BLaER1 treated with 17β-estradiol and CSF1 and Interleukin-3, amounts not matched to agents 10 nM and 100 nM (cell line): ENCODE measurements around the gene KLF8.
"Not testable (repeated sequence)": the region's sequence is repeated elsewhere in the genome, so short reads cannot be mapped to it uniquely, and the experiment has no call there.

Experiments
- H3K27ac ChIP-seq, 11 experiments: shearing (Covaris generic); formaldehyde crosslinking; 2 replicates each; pipeline ENCODE4 v1.8.1; 2022
- H3K27me3 ChIP-seq, 11 experiments: shearing (Covaris generic); formaldehyde crosslinking; 2 replicates each; pipeline ENCODE4 v1.8.1; 2022
- H3K36me3 ChIP-seq, 11 experiments: shearing (Covaris generic); formaldehyde crosslinking; 2 replicates each; pipeline ENCODE4 v1.8.1; 2022
- H3K4me1 ChIP-seq, 10 experiments: shearing (Covaris generic); formaldehyde crosslinking; 2 replicates each; pipeline ENCODE4 v1.8.1; 2022
- H3K4me2 ChIP-seq, 11 experiments: shearing (Covaris generic); formaldehyde crosslinking; 2 replicates each; pipeline ENCODE4 v1.8.1; 2022
- H3K4me3 ChIP-seq, 10 experiments: shearing (Covaris generic); formaldehyde crosslinking; 2 replicates each; pipeline ENCODE4 v1.8.1; 2022
- H3K9ac ChIP-seq, 11 experiments: shearing (Covaris generic); formaldehyde crosslinking; 2 replicates each; pipeline ENCODE4 v1.8.1; 2022
- H3K9me3 ChIP-seq, 11 experiments: shearing (Covaris generic); formaldehyde crosslinking; replicated peaks in 1 of 11; 2 replicates each; pipeline ENCODE4 v1.8.1; 2022
- H4K20me1 ChIP-seq, 11 experiments: shearing (Covaris generic); formaldehyde crosslinking; 2 replicates each; pipeline ENCODE4 v1.8.1; 2022
- Cebpa-rat ChIP-seq, 11 experiments: shearing (Covaris generic); IDR thresholded peaks; 2 replicates each; pipeline ENCODE4 v1.8.1; 2022

The KLF8 gene

DNA sequence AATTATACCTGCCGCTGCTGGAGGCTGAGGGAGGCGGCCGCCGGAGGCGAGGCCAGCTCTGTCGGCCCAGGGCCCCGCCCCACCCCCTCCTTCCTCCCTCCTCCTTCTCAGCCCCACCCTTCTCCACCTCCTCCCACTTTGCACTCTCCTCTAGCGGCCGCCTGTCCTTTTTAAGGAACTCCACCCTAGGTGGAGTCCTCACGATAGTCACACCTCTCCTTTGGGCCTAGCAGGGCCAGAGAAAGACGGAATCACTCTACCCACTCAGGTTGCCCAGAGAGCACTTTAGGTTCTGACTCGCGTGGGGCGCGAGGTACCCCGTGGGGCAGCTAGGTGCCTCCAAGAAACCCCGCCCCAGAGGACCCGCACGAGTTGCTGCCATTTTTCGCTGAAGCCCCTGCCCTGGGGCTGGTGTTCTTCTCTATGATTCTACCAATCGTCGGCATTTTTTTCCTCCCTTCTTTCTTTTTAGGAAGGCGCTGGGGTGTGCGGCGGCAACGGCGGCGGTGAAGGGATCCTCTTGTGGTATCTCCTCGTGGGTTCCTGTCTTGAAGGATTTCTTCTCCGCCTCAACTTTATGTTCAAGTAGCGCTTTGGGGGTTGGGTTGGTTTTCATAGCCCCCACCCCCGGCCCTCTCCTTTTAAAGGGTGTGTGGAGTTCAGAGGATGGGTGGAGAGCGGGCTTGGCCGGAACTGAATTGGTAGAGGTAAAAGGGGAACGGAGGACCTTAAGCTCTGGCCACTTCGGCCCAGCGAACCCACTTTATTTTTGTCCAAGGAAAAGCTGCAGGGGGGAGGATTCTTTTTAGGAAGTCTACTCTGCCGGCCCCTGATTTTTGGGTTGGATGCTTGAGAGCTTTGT lies at the start of gene KLF8:
KLF8 (plus strand) TSS at position 136 of the 862 bp plus-strand sequence. CDS start 979 bp downstream, outside the sequence.
- Histone ChIP-seq H3K4me3 (no peak within 1 kb of the TSS), H3K27me3 (peaks cover 84 to 97% (median 93%) of the 10 kb centered on the region in 11 experiments), H3K9ac (no peak within 1 kb of the TSS), H3K9me3 (peaks cover 0 to 16% (median 9%) of the 10 kb centered on the region in 11 experiments; a peak in 11 of 22 replicates), H4K20me1 (peaks cover 0 to 4% (median 0%) of the 10 kb centered on the region in 11 experiments; a peak in 3 of 22 replicates), H3K4me1 (no peaks in the 10 kb centered on the region), H3K4me2 (no peak within 1 kb of the TSS), H3K36me3 (no peaks in the 10 kb centered on the region), H3K27ac (no peak within 1 kb of the TSS)
- no peak for TF ChIP-seq Cebpa-rat (IDR thresholded peaks at IDR 0.05)

GRCh38 chrX:56206945-56207344 lies 25.2 kb upstream of the KLF8 start:
- H4K20me1 ChIP-seq, H3K9ac ChIP-seq, H3K27ac ChIP-seq, H3K36me3 ChIP-seq, H3K4me3 ChIP-seq, H3K4me1 ChIP-seq, H3K4me2 ChIP-seq: not testable (repeated sequence)
- peaks cover 24 to 39% (median 27%) of the 10 kb centered on the region in 11 experiments for H3K9me3 ChIP-seq
- H3K27me3 ChIP-seq, result peaks cover 38 to 99% (median 82%) of the 10 kb centered on the region in 11 experiments

DNA sequence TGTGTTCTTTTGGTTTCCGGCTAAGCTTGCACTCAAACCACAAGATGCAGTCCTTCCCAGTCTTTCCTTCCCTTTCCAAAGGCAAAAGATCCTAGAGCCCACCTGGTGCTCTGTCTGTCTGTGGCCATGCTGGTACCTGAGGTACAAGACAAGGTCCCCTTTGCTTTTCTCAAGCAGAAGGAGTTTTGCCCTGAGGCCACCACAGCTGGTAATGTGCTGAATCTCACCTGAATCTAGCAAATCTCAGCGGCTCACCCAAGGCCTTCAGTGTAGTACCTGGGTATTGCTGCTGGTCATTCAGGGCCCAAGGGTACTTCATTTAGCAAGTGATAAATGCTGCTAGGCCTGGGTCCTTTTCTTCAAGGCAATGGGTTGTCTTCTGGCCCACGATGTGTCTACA lies 20.5 kb upstream of the KLF8 start:
- Histone ChIP-seq H4K20me1 (no peaks in the 10 kb centered on the region; a peak in 1 of 22 replicates), H3K27ac (no peak overlapping the region), H3K9me3 (peaks cover 13 to 23% (median 20%) of the 10 kb centered on the region in 11 experiments), H3K9ac (no peak overlapping the region), H3K4me3 (no peak overlapping the region), H3K36me3 (no peaks in the 10 kb centered on the region), H3K27me3 (peaks cover 57 to 99% (median 91%) of the 10 kb centered on the region in 11 experiments), H3K4me2 (no peak overlapping the region), H3K4me1 (no peaks in the 10 kb centered on the region)
- no peak for TF ChIP-seq Cebpa-rat (IDR thresholded peaks at IDR 0.05)

- TF ChIP-seq Cebpa-rat (IDR thresholded peaks at IDR 0.05), result no peak
- H3K27me3 ChIP-seq, result peaks cover 44 to 96% (median 86%) of the 10 kb centered on the region in 11 experiments
- no peaks in the 10 kb centered on the region for H3K36me3 ChIP-seq
- H3K27ac ChIP-seq, result no peak overlapping the region
- no peaks in the 10 kb centered on the region for H3K4me1 ChIP-seq
- no peak overlapping the region for H3K4me2 ChIP-seq
- no peak overlapping the region for H3K4me3 ChIP-seq
- no peak overlapping the region for H3K9ac ChIP-seq
- H3K9me3 ChIP-seq, result peaks cover 0 to 14% (median 7%) of the 10 kb centered on the region in 11 experiments; a peak in 14 of 22 replicates
- no peaks in the 10 kb centered on the region; a peak in 1 of 22 replicates for H4K20me1 ChIP-seq
These were observed 15.8 kb upstream of the KLF8 start for GRCh38 chrX:56216332-56216731.

- no peaks in the 10 kb centered on the region for H4K20me1 ChIP-seq
- H3K9ac ChIP-seq, result no peak overlapping the region
- no peak overlapping the region for H3K27ac ChIP-seq
- H3K4me2 ChIP-seq, result no peak overlapping the region
- no peaks in the 10 kb centered on the region for H3K36me3 ChIP-seq
- no peak for TF ChIP-seq Cebpa-rat (IDR thresholded peaks at IDR 0.05)
- H3K27me3 ChIP-seq, result peaks cover 31 to 89% (median 77%) of the 10 kb centered on the region in 11 experiments
- H3K9me3 ChIP-seq, result peaks cover 6 to 21% (median 17%) of the 10 kb centered on the region in 11 experiments; a peak in 19 of 22 replicates
- no peak overlapping the region for H3K4me3 ChIP-seq
- no peaks in the 10 kb centered on the region for H3K4me1 ChIP-seq
These were observed 12.5 kb upstream of the KLF8 start for GRCh38 chrX:56219700-56220099.

DNA sequence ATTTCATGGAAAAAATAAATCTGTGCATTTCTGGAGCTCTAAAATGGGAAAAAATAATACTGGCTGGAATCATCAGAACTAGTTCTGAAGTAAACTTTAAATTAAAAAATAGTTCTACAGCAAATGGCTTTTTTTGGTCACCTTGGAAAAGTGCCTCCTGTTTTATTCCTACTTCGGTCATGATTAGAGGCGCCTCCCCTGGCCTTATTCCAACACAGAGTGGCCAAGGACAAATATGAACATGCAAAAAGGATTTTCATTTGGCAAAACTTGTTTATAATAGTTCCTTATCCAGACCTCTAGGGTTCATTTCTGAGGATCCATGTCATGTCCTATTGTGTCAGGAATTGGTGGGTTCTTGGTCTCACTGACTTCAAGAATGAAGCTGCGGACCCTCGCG lies 11.1 kb upstream of the KLF8 start:
- H3K4me3 ChIP-seq, result no peak overlapping the region
- H3K4me1 ChIP-seq, result no peaks in the 10 kb centered on the region
- H3K27ac ChIP-seq, result no peak overlapping the region
- H3K36me3 ChIP-seq, result no peaks in the 10 kb centered on the region
- H4K20me1 ChIP-seq, result no peaks in the 10 kb centered on the region
- H3K27me3 ChIP-seq, result peaks cover 38 to 90% (median 77%) of the 10 kb centered on the region in 11 experiments
- no peak for TF ChIP-seq Cebpa-rat (IDR thresholded peaks at IDR 0.05)
- no peak overlapping the region for H3K9ac ChIP-seq
- H3K9me3 ChIP-seq, result peaks cover 6 to 21% (median 17%) of the 10 kb centered on the region in 11 experiments; a peak in 19 of 22 replicates
- no peak overlapping the region for H3K4me2 ChIP-seq

DNA sequence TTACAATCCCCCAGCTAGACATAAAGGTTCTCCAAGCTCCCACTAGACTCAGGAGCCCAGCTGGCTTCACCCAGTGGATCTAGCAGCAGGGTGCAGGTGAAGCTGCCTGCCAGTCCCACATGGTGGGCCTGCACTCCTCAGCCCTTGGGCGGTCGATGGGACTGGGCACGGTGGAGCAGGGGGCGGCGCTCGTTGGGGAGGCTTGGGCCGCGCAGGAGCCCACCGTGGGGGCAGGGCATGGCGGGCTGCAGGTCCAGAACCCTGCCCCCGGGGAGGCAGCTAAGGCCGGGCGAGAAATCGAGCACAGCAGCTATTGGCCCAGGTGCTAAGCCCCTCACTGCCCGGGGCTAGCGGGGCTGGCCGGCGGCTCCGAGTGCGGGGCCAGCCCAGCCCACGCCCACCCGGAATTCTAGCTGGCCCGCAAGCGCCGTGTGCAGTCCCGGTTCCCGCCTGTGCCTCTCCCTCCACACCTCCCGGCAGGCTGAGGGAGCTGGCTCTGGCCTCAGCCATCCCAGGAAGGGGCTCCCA lies 9.6 kb upstream of the KLF8 start:
- peaks cover 6 to 21% (median 17%) of the 10 kb centered on the region in 11 experiments; a peak in 19 of 22 replicates for H3K9me3 ChIP-seq
- H3K4me1 ChIP-seq, result no peaks in the 10 kb centered on the region
- no peak overlapping the region for H3K4me2 ChIP-seq
- H3K4me3 ChIP-seq, result no peak overlapping the region
- H3K27ac ChIP-seq, result no peak overlapping the region
- no peak overlapping the region for H3K9ac ChIP-seq
- H4K20me1 ChIP-seq, result no peaks in the 10 kb centered on the region
- TF ChIP-seq Cebpa-rat (IDR thresholded peaks at IDR 0.05), result no peak
- H3K27me3 ChIP-seq, result peaks cover 42 to 91% (median 79%) of the 10 kb centered on the region in 11 experiments
- no peaks in the 10 kb centered on the region for H3K36me3 ChIP-seq

GRCh38 chrX:56226980-56227379 lies 5.2 kb upstream of the KLF8 start:
- Histone ChIP-seq H3K36me3 (no peaks in the 10 kb centered on the region), H3K27me3 (peaks cover 75 to 96% (median 94%) of the 10 kb centered on the region in 11 experiments), H3K4me2 (no peak overlapping the region), H3K4me1 (no peaks in the 10 kb centered on the region), H3K9ac (no peak overlapping the region), H3K4me3 (no peak overlapping the region), H4K20me1 (peaks cover 0 to 4% (median 0%) of the 10 kb centered on the region in 11 experiments; a peak in 2 of 22 replicates), H3K27ac (no peak overlapping the region), H3K9me3 (peaks cover 6 to 11% (median 10%) of the 10 kb centered on the region in 11 experiments; a peak in 19 of 22 replicates)
- TF ChIP-seq Cebpa-rat (IDR thresholded peaks at IDR 0.05), result no peak

GRCh38 chrX:56228914-56229313 lies 3.2 kb upstream of the KLF8 start:
- Histone ChIP-seq H4K20me1 (peaks cover 0 to 4% (median 0%) of the 10 kb centered on the region in 11 experiments; a peak in 3 of 22 replicates), H3K36me3 (no peaks in the 10 kb centered on the region), H3K4me3 (no peak overlapping the region), H3K27ac (no peak overlapping the region), H3K9me3 (peaks cover 0 to 16% (median 9%) of the 10 kb centered on the region in 11 experiments; a peak in 11 of 22 replicates), H3K4me2 (no peak overlapping the region), H3K4me1 (no peaks in the 10 kb centered on the region), H3K27me3 (peaks cover 87 to 100% (median 96%) of the 10 kb centered on the region in 11 experiments), H3K9ac (no peak overlapping the region)
- no peak for TF ChIP-seq Cebpa-rat (IDR thresholded peaks at IDR 0.05)
